ENCODE data around the gene LRRC49.

DNA sequence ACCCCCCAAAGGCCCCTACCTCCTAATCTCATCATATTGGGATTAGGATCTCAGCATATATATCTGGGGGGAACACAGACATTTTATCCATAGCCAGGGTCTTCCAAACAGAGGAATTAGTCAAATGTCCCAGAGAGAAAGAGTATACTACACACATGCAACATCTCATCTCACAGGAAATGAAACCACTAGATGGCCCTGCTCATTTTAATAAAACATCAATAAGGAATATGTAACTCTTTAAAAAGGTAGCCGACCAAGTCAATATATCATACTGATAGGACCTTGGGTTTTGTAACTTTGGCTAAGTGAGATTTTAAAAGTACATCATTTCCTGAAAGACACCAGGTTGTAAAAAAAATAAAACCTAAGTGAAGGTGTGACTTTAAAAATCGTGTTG is 177.1 kb downstream of the LRRC49 start:
- no peak for TF ChIP-seq GATA2 (IDR thresholded peaks at IDR 0.05; ENCODE audit: low read depth, low read length)
- TF ChIP-seq GATA3 (IDR thresholded peaks at IDR 0.05; ENCODE audit: low read depth, low read length): no peak

Data from SH-SY5Y (cell line).